ENCODE data around the gene CDC42. TPM values are rescaled to one million over a fixed set of nuclear protein-coding genes. Genes with fewer than 3 reads are reported as not detected.

Gene CDC42
- total RNA-seq, 1 donor from 2014 or later, result 293 TPM

GRCh38 chr1:22132517-22133235 lies 80.2 kb downstream of the CDC42 start:
- intact Hi-C loops (cut with micrococcal nuclease), result loop anchor here (1.0 kb wide), 2 partner anchors 284 to 510 kb away; no protein-coding TSS in a partner anchor
- Mint-ChIP-seq H3K4me1 (ENCODE audit: low read depth) (no peaks in the 10 kb centered on the region), H3K27me3 (ENCODE audit: insufficient read depth) (no peaks in the 10 kb centered on the region), H3K4me3 (no peak overlapping the region), H3K27ac (no peak overlapping the region), H3K9me3 (no peaks in the 10 kb centered on the region), H3K36me3 (ENCODE audit: low read depth) (no peaks in the 10 kb centered on the region)
- DNase-seq (ENCODE audit: low spot score), result no peak

DNA sequence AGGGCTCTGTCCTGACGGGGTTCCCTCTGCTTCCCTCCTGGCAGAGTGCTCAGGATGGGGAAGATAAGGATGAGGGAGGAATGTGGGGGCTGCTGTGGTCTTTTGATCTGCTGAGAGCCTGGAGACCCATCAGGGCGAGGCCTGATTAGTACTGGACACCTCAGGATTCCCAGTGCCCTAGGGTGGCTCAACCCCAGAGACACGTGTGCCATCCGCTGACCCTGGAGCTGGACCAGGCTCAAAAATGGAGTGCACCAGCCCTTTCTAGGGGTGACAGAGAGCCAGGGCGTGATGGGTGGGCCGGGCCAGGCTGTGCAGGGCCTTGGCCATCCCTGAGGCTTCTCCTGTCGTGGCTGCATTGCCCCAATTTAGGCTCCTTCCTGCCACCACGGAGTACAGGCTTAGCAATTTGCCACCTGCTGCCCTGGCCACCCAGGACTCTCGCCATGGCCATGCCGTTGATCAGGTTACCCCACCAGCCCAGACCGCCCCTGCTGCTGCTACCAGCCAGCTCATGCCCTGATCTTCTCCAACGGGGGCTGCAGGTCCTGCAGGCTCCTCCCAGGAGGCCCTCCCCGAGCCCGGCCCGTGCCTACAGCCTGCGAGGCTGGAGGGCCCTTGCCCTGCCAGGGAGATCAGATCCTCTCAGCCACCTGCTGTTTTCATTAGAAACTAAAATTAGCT lies 80.9 kb downstream of the CDC42 start:
- no peaks in the 10 kb centered on the region for H3K27me3 Mint-ChIP-seq (ENCODE audit: insufficient read depth)
- H3K27ac Mint-ChIP-seq, result no peak overlapping the region
- intact Hi-C loops (cut with micrococcal nuclease), result no loop called here
- no peaks in the 10 kb centered on the region for H3K4me1 Mint-ChIP-seq (ENCODE audit: low read depth)
- DNase-seq (ENCODE audit: low spot score), result no peak
- H3K4me3 Mint-ChIP-seq, result no peak overlapping the region
- H3K36me3 Mint-ChIP-seq (ENCODE audit: low read depth), result no peaks in the 10 kb centered on the region
- no peaks in the 10 kb centered on the region for H3K9me3 Mint-ChIP-seq

DNA sequence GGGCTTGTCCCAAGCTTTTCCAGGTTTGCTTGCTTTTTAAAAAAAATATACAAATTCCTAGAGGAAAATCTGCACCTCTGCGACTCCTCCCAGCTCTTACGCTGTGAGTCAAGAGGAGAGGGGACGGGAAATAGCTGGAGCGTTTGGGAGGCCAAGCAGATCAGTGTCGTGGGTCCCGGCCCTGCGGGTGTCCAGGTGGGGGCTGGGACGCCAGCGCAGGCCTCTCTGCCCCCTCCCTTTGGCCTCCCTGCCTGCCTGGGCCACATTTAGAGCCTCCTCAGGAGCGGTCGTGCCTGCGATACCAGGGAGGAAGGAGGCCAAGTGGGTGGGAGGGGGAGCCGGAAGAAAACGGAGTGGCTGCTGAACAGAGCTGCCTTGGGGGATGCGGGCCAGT lies 81.4 kb downstream of the CDC42 start:
- H3K36me3 Mint-ChIP-seq (ENCODE audit: low read depth), result no peaks in the 10 kb centered on the region
- H3K4me3 Mint-ChIP-seq, result no peak overlapping the region
- no peak for DNase-seq (ENCODE audit: low spot score)
- H3K27ac Mint-ChIP-seq, result no peak overlapping the region
- no peaks in the 10 kb centered on the region for H3K4me1 Mint-ChIP-seq (ENCODE audit: low read depth)
- H3K9me3 Mint-ChIP-seq, result no peaks in the 10 kb centered on the region
- intact Hi-C loops (cut with micrococcal nuclease), result no loop called here
- no peaks in the 10 kb centered on the region for H3K27me3 Mint-ChIP-seq (ENCODE audit: insufficient read depth)

- DNase-seq (ENCODE audit: low spot score), result no peak
- no peaks in the 10 kb centered on the region for H3K9me3 Mint-ChIP-seq
- no peaks in the 10 kb centered on the region for H3K4me1 Mint-ChIP-seq (ENCODE audit: low read depth)
- peaks cover 22% of the 10 kb centered on the region for H3K27me3 Mint-ChIP-seq (ENCODE audit: insufficient read depth)
- intact Hi-C loops (cut with micrococcal nuclease), result no loop called here
- H3K4me3 Mint-ChIP-seq, result no peak overlapping the region
- no peaks in the 10 kb centered on the region for H3K36me3 Mint-ChIP-seq (ENCODE audit: low read depth)
- no peak overlapping the region for H3K27ac Mint-ChIP-seq
Observed at GRCh38 chr1:22137004-22137720, 84.7 kb downstream of the CDC42 start.

DNA sequence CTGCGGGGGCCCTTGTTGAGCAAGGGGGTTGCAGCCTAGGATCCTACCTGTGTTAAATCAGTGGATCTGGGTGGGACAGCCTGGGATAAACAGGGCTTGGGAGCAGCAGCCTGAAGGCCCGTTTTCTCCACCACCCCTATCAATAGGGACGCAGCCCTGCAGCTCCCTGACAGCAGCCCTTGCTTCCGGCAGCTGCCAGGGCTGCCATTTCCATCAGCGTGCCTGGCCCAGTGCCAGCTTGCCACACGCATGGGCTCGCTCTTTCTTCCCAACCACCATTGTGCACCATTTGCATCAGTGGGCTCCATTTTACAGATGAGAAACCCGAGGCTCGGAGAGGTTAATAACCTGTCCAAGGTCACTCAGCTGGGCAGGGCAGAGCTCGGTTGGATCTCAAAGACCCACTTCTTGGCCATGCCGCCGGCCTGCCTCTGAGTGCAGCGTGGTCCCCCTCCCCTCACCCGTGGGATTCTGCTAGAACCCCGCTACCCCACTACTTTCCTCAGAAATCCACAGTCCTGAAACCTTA lies 86.6 kb downstream of the CDC42 start:
- Mint-ChIP-seq H3K9me3 (no peaks in the 10 kb centered on the region), H3K27me3 (ENCODE audit: insufficient read depth) (peaks cover 28% of the 10 kb centered on the region), H3K4me3 (no peak overlapping the region), H3K27ac (no peak overlapping the region), H3K36me3 (ENCODE audit: low read depth) (peaks cover 3% of the 10 kb centered on the region), H3K4me1 (ENCODE audit: low read depth) (peaks cover 6% of the 10 kb centered on the region)
- intact Hi-C loops (cut with micrococcal nuclease), result no loop called here
- no peak for DNase-seq (ENCODE audit: low spot score)

DNA sequence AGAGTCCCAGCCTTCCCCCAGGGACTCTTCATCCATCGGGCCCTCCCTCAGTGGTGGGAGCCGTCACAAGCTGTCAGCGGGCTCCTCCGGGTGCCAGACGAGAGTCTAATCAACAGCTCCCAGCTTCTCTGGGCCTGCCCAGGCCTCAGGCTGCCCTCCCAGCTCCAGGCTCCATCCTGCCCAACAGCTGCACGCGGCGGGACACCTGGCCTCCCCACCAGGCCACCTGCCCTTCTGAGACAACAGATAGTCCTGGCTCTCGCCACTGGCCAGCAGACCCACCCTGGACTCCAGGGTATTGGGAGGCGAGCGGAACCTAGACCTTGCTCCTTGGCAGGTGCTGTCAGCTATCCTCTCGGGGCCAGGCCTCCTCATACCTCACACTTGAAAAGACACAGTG lies 87.3 kb downstream of the CDC42 start:
- intact Hi-C loops (cut with micrococcal nuclease), result no loop called here
- peaks cover 8% of the 10 kb centered on the region for H3K4me1 Mint-ChIP-seq (ENCODE audit: low read depth)
- DNase-seq (ENCODE audit: low spot score), result no peak
- H3K27me3 Mint-ChIP-seq (ENCODE audit: insufficient read depth), result peaks cover 35% of the 10 kb centered on the region
- no peaks in the 10 kb centered on the region for H3K9me3 Mint-ChIP-seq
- no peak overlapping the region for H3K27ac Mint-ChIP-seq
- H3K36me3 Mint-ChIP-seq (ENCODE audit: low read depth), result peaks cover 3% of the 10 kb centered on the region
- H3K4me3 Mint-ChIP-seq, result no peak overlapping the region

Other genes with a start within 250 kb of the CDC42 start
- gene LDLRAD2, start 240.4 kb upstream of the CDC42 start, total RNA-seq, result not detected in 2 replicates
- gene HSPG2, start 115.4 kb upstream of the CDC42 start, total RNA-seq, result 1.4 and 2.4 TPM in 2 replicates
- not detected in 2 replicates for gene CELA3B, start 75.7 kb upstream of the CDC42 start, total RNA-seq
- gene CELA3A, start 51.1 kb upstream of the CDC42 start, total RNA-seq, result not detected in 2 replicates
- gene WNT4, start 90.4 kb downstream of the CDC42 start, total RNA-seq, result not detected in 2 replicates